CD4-positive, alpha-beta memory T cell (primary cell): Measurements from ENCODE around the gene LHFPL3. TPM values are rescaled to one million over a fixed set of nuclear protein-coding genes. Genes with fewer than 3 reads are reported as not detected.
"Not testable (repeated sequence)": the region's sequence is repeated elsewhere in the genome, so short reads cannot be mapped to it uniquely, and the experiment has no call there.

Experiments used
- CTCF ChIA-PET: fragments of 350-600 bp; sonication (Branson Sonifier 250); formaldehyde crosslinking; loops from one replicate; lab custom pipeline; 2021; ENCODE audit warnings: inconsistent platforms; ENCODE audit not compliant: partially characterized antibody; lab: Charles Lee
- POLR2A ChIA-PET: fragments of 350-600 bp; sonication (Branson Sonifier 250); formaldehyde crosslinking; loops from one replicate; lab custom pipeline; 2021; ENCODE audit not compliant: partially characterized antibody; lab: Charles Lee
- DNase-seq, 5 donors: peaks; one replicate each; pipeline versions ENCODE4 v3.0.0 to v3.0.0-alpha.2; 2020 to 2022; ENCODE audit warnings: mixed read lengths in 1 of 5
- H3K27ac ChIP-seq: one replicate; pipeline ENCODE4 v1.7.0; 2013; ENCODE audit warnings: low read depth, low read length
- H3K27me3 ChIP-seq: 2 replicates; pipeline ENCODE4 v1.7.0; 2013; ENCODE audit warnings: mild to moderate bottlenecking, low read length, moderate library complexity; ENCODE audit not compliant: insufficient read depth
- H3K36me3 ChIP-seq: 2 replicates; pipeline ENCODE4 v1.7.0; 2013; ENCODE audit warnings: mild to moderate bottlenecking, low read length, moderate library complexity; ENCODE audit not compliant: insufficient read depth
- H3K4me1 ChIP-seq: 2 replicates; pipeline ENCODE4 v1.7.0; 2013; ENCODE audit warnings: mild to moderate bottlenecking, low read length, moderate library complexity; ENCODE audit not compliant: insufficient read depth
- H3K4me3 ChIP-seq, 2 donors: one replicate each; pipeline ENCODE4 v1.7.0; 2013; ENCODE audit warnings: low read length in 2 of 2, mild to moderate bottlenecking in 1 of 2
- H3K9me3 ChIP-seq, 2 donors: one replicate each; pipeline ENCODE4 v1.7.0; 2013; ENCODE audit warnings: low read length in 2 of 2, control low read depth in 1 of 2; ENCODE audit not compliant: control insufficient read depth in 1 of 2
- H3K27ac Mint-ChIP-seq, 7 donors: one replicate each; pipeline ENCODE4 v1.8.0; 2020 to 2021; ENCODE audit warnings: mixed read lengths in 7 of 7, mild to moderate bottlenecking in 6 of 7, inconsistent platforms in 3 of 7, moderate library complexity in 3 of 7
- H3K27me3 Mint-ChIP-seq, 2 donors: one replicate each; pipeline ENCODE4 v1.8.0; 2020 to 2021; ENCODE audit warnings: mixed read lengths in 2 of 2
- H3K36me3 Mint-ChIP-seq, 2 donors: one replicate each; pipeline ENCODE4 v1.8.0; 2020 to 2021; ENCODE audit warnings: mixed read lengths in 2 of 2, inconsistent platforms in 1 of 2, mild to moderate bottlenecking in 1 of 2
- H3K4me1 Mint-ChIP-seq, 4 donors: one replicate each; pipeline ENCODE4 v1.8.0; 2020 to 2021; ENCODE audit warnings: mixed read lengths in 4 of 4, mild to moderate bottlenecking in 1 of 4
- H3K4me3 Mint-ChIP-seq, 8 donors: one replicate each; pipeline ENCODE4 v1.8.0; 2020 to 2021; ENCODE audit warnings: mixed read lengths in 8 of 8, mild to moderate bottlenecking in 7 of 8, moderate library complexity in 6 of 8, inconsistent platforms in 3 of 8
- H3K9me3 Mint-ChIP-seq, 8 donors: one replicate each; pipeline ENCODE4 v1.8.0; 2020 to 2021; ENCODE audit warnings: mixed read lengths in 8 of 8, mild to moderate bottlenecking in 5 of 8, inconsistent platforms in 3 of 8, moderate library complexity in 1 of 8
- intact Hi-C: fragments of 100-400 bp; cut with micrococcal nuclease; formaldehyde crosslinking; loops from one replicate; pipeline ENCODE4 v1.15.1; 2023
- polyA plus RNA-seq, 2 donors: library from polyadenylated mRNA; unstranded; fragments of 300-500 nt; fragmentation: Illumina TruSeq; gene quantifications; one replicate each; pipeline ENCODE4 v1.2.3, GENCODE V29; 2021
- total RNA-seq, 2 experiments: library from RNA; stranded (reverse); gene quantifications; one replicate each; pipeline ENCODE4 v1.2.3, GENCODE V29; 2021

Gene LHFPL3
- total and polyA plus RNA-seq, 4 experiments from 2014 or later = not detected

DNA sequence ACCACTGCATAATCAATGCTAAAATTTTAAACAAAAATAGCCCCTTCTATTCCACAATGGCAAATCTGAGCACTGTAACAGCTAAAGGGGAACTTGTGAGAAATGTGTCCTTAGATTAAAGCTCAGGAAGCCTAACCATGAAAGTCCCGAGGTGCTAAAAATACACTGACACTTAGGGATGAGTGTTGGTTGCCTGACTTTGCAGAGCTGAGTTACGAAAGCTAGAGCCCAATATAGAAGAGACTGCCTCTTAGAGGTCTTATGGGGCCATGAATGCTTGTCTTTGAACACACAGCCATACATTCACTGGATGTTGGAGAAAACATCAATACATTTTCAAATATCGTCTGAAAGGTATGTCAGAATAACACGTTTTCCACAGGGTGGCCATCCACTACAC is 209.7 kb downstream of the LHFPL3 start:
- Mint-ChIP-seq H3K27me3 (peaks cover 0 to 2% of the 10 kb centered on the region in 2 donors), H3K36me3 (no peaks in the 10 kb centered on the region), H3K9me3 (peaks cover 0 to 5% (median 3%) of the 10 kb centered on the region in 8 donors), H3K4me1 (no peaks in the 10 kb centered on the region), H3K27ac (no peak overlapping the region), H3K4me3 (no peak overlapping the region)
- H3K36me3 ChIP-seq = no peaks in the 10 kb centered on the region
- H3K27ac ChIP-seq = no peak overlapping the region
- ChIA-PET POLR2A (no interaction called here), CTCF (no interaction called here)
- no peaks in the 10 kb centered on the region for H3K4me1 ChIP-seq
- H3K27me3 ChIP-seq = no peaks in the 10 kb centered on the region
- H3K9me3 ChIP-seq = no peaks in the 10 kb centered on the region
- intact Hi-C loops = no loop called here
- no peak overlapping the region for H3K4me3 ChIP-seq
- DNase-seq = no peak

DNA sequence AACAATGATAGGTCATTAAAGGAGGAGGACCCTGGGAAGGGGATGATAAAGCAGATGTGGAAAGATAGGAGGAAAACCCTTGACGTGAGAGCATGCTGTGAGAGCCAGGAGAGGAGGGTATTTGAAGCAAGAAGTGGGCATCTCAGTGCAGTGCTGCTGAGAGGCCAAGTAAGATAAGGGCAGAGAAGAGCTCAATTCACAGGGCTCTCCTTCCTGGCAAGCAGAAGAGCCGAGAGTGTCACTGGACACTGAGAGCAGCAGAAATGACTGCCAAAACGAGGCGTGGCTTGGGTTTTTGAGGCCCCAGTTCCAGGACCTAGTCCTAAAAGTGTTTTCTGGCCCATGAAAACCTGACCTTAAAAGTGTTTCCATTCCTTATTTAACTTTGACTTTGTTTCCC is 213.5 kb downstream of the LHFPL3 start:
- no peak for DNase-seq

DNA sequence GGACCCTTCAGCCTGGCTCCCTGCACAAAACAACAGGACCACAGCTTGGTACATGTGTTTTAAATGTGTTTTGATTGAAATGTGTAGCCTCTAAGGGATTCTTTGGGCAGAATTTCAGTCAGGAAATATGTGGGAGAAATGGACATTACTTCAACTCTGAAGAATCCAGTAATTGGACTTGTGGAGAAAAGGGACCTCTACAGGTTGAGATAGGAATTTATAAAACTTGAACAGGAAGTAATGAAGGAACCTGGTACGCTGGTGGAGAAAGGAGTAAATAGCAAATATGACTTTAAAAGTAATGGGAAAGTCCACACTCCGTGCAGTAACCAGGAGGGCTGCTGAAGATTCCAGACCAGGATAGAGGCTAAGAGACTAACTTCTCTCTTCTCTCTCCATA is 220.5 kb downstream of the LHFPL3 start:
- Mint-ChIP-seq H3K9me3 (peaks cover 0 to 4% (median under 1%) of the 10 kb centered on the region in 8 donors), H3K4me1 (no peaks in the 10 kb centered on the region), H3K27ac (no peak overlapping the region), H3K4me3 (no peak overlapping the region), H3K27me3 (no peaks in the 10 kb centered on the region), H3K36me3 (no peaks in the 10 kb centered on the region)
- ChIA-PET POLR2A (no interaction called here), CTCF (no interaction called here)
- intact Hi-C loops = no loop called here
- DNase-seq = no peak
- no peak overlapping the region for H3K4me3 ChIP-seq
- H3K36me3 ChIP-seq = no peaks in the 10 kb centered on the region
- H3K4me1 ChIP-seq = no peaks in the 10 kb centered on the region
- no peaks in the 10 kb centered on the region for H3K9me3 ChIP-seq
- H3K27me3 ChIP-seq = no peaks in the 10 kb centered on the region
- H3K27ac ChIP-seq = no peak overlapping the region

More for the DNA sequence above, 213.5 kb downstream of the LHFPL3 start:
- H3K36me3 ChIP-seq = no peaks in the 10 kb centered on the region
- no peak overlapping the region for H3K27ac ChIP-seq
- H3K4me1 ChIP-seq = no peaks in the 10 kb centered on the region
- Mint-ChIP-seq H3K4me3 (no peak overlapping the region), H3K27me3 (peaks cover 0 to 2% of the 10 kb centered on the region in 2 donors), H3K9me3 (peaks cover 0 to 5% (median 3%) of the 10 kb centered on the region in 8 donors), H3K4me1 (no peaks in the 10 kb centered on the region), H3K27ac (no peak overlapping the region), H3K36me3 (no peaks in the 10 kb centered on the region)
- no peak overlapping the region for H3K4me3 ChIP-seq
- no peaks in the 10 kb centered on the region for H3K9me3 ChIP-seq
- intact Hi-C loops = no loop called here
- no peaks in the 10 kb centered on the region for H3K27me3 ChIP-seq
- CTCF ChIA-PET = no interaction called here
- POLR2A ChIA-PET = no interaction called here

DNA sequence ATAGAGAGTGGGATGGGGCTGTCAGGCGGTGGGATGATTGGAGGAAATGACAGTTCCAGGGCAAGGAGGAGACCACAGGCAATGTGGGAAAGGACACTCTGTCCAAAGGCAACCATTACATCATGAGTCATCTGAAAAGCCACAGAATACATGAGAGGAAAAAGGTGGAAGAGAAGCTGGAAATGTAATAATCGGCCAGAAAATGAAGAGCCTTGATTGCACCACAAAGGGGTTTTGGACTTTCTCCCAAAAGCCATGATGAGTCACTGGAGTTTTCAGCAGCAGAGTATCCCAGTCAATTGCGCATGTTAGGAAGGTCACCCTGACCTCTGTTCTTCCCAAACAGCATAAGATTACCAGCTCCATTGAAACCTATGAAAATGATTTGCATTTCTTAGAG is 222.0 kb downstream of the LHFPL3 start:
- Histone ChIP-seq H3K36me3 (no peaks in the 10 kb centered on the region), H3K4me3 (no peak overlapping the region), H3K9me3 (no peaks in the 10 kb centered on the region), H3K4me1 (no peaks in the 10 kb centered on the region), H3K27me3 (no peaks in the 10 kb centered on the region), H3K27ac (no peak overlapping the region)
- Mint-ChIP-seq H3K9me3 (peaks cover 0 to 10% (median 6%) of the 10 kb centered on the region in 8 donors), H3K36me3 (peaks cover 0 to 4% of the 10 kb centered on the region in 2 donors), H3K27ac (no peak overlapping the region), H3K27me3 (no peaks in the 10 kb centered on the region), H3K4me1 (no peaks in the 10 kb centered on the region), H3K4me3 (no peak overlapping the region)
- no peak for DNase-seq
- ChIA-PET POLR2A (no interaction called here), CTCF (no interaction called here)
- intact Hi-C loops = no loop called here

DNA sequence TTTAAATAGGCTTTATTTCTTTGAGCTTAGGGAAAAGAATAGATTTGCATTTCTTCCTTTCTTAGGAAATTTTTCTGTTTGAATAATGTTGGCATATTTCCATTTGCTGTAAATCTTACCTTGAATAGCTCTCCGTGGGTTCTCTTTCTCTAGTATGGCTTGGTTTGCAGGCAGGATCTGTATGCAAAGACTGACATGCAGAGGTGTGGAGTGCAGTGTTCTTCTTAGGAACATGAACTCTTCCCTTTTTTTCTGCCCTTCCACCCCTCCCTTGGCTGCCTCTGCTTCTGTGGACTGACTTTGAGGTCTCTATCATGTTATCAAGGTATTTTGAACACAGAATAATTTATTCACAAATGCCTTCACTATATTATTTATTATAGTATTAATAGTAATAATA is 222.8 kb downstream of the LHFPL3 start:
- CTCF ChIA-PET = no interaction called here
- H3K36me3 ChIP-seq = no peaks in the 10 kb centered on the region

DNA sequence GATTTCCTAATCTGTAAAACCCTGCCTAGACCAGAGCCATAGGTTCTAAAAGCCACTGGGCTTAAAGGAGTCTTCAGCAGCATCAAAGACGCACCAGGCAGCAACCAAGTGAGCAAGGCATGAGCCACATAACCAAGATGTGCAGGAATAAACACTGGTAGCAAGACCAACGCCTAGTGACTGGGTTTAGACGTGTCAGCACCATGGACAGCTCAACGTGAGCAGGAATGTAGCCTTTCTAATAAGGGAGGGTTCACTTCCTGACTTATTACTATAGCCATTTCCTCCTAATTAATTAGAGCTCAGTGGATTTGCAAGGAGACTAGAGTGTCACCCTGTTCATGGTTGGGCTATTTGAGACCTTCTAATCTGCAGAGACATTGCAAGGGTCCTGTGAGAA is 223.7 kb downstream of the LHFPL3 start:
- H3K27me3 Mint-ChIP-seq = no peaks in the 10 kb centered on the region
- peaks cover under 1 to 8% of the 10 kb centered on the region in 2 donors for H3K36me3 Mint-ChIP-seq
- H3K4me3 Mint-ChIP-seq = no peak overlapping the region
- no peaks in the 10 kb centered on the region for H3K4me1 ChIP-seq
- no peak overlapping the region for H3K27ac Mint-ChIP-seq
- ChIA-PET POLR2A (no interaction called here), CTCF (no interaction called here)
- H3K4me1 Mint-ChIP-seq = no peaks in the 10 kb centered on the region
- no peak overlapping the region for H3K4me3 ChIP-seq
- intact Hi-C loops = no loop called here
- no peak for DNase-seq
- no peaks in the 10 kb centered on the region for H3K36me3 ChIP-seq
- H3K9me3 Mint-ChIP-seq = peaks cover 5 to 11% (median 10%) of the 10 kb centered on the region in 8 donors
- H3K27ac ChIP-seq = no peak overlapping the region
- no peaks in the 10 kb centered on the region for H3K27me3 ChIP-seq
- no peaks in the 10 kb centered on the region for H3K9me3 ChIP-seq

More for the DNA sequence above, 222.8 kb downstream of the LHFPL3 start:
- Histone ChIP-seq H3K4me3 (no peak overlapping the region), H3K27ac (no peak overlapping the region), H3K27me3 (no peaks in the 10 kb centered on the region), H3K9me3 (no peaks in the 10 kb centered on the region), H3K4me1 (no peaks in the 10 kb centered on the region)
- Mint-ChIP-seq H3K4me1 (no peaks in the 10 kb centered on the region), H3K4me3 (no peak overlapping the region), H3K9me3 (peaks cover 0 to 10% (median 6%) of the 10 kb centered on the region in 8 donors), H3K27ac (no peak overlapping the region), H3K36me3 (peaks cover 0 to 4% of the 10 kb centered on the region in 2 donors), H3K27me3 (no peaks in the 10 kb centered on the region)
- POLR2A ChIA-PET = no interaction called here
- no peak for DNase-seq
- intact Hi-C loops = no loop called here

DNA sequence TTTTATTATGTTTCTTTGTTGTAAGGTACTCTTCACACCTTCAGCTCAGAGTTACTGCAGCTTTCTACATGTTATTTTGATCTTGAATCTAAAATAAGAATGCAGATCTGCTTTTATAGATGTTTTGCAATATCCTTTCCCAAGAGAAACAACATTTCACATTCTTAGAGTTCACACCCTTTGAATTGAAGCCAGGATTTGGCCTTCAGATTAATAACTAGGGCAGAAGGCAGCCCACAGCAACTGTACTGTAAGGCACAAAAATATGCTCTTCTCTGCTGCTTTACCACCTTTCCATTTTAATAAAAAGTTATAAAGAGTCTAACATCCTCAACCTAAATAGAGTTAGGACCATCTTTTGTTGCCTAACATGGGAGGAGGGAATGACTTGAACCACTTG is 224.7 kb downstream of the LHFPL3 start:
- no peaks in the 10 kb centered on the region for H3K9me3 ChIP-seq
- Mint-ChIP-seq H3K36me3 (peaks cover 1 to 8% of the 10 kb centered on the region in 2 donors), H3K4me3 (no peak overlapping the region), H3K27me3 (no peaks in the 10 kb centered on the region), H3K9me3 (peaks cover 7 to 14% (median 12%) of the 10 kb centered on the region in 8 donors), H3K27ac (no peak overlapping the region), H3K4me1 (no peaks in the 10 kb centered on the region)
- POLR2A ChIA-PET = no interaction called here
- H3K4me3 ChIP-seq = no peak overlapping the region
- intact Hi-C loops = no loop called here
- CTCF ChIA-PET = no interaction called here
- no peak for DNase-seq
- no peaks in the 10 kb centered on the region for H3K36me3 ChIP-seq
- H3K4me1 ChIP-seq = no peaks in the 10 kb centered on the region
- H3K27ac ChIP-seq = no peak overlapping the region
- no peaks in the 10 kb centered on the region for H3K27me3 ChIP-seq

DNA sequence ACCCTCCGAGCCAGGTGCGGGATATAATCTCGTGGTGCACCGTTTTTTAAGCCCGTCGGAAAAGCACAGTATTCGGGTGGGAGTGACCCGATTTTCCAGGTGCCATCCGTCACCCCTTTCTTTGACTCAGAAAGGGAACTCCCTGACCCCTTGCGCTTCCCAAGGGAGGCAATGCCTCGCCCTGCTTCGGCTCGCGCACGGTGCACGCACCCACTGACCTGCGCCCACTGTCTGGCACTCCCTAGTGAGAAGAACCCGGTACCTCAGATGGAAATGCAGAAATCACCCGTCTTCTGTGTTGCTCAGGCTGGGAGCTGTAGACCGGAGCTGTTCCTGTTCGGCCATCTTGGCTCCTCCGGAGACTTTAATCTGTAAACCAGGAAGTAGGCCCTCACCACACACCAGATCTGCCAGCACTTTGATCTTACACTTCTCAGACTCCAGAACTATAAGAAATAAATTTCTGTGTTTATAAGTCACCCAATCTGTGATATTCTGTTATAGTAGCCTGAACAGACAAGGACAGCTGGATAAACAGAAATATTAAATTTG is 235.0 kb downstream of the LHFPL3 start:
- H3K9me3 ChIP-seq, H3K9me3 Mint-ChIP-seq, H3K36me3 Mint-ChIP-seq, POLR2A ChIA-PET, CTCF ChIA-PET, H3K27ac ChIP-seq, DNase-seq, H3K4me3 ChIP-seq, H3K4me1 ChIP-seq, H3K27me3 Mint-ChIP-seq, H3K4me3 Mint-ChIP-seq, intact Hi-C loops, H3K27me3 ChIP-seq, H3K36me3 ChIP-seq, H3K4me1 Mint-ChIP-seq, H3K27ac Mint-ChIP-seq: not testable (repeated sequence)
